Breast epithelium (tissue), 3 donors: ENCODE results near the gene NPIPA8.
"Not testable (repeated sequence)": the region's sequence is repeated elsewhere in the genome, so short reads cannot be mapped to it uniquely, and the experiment has no call there.

Experiments used
- POLR2A ChIP-seq: fragments of 450-650 bp; IDR thresholded peaks from one replicate; pipeline ENCODE4 v1.6.1; 2016; ENCODE audit warnings: antibody characterized with exemption, mild to moderate bottlenecking, moderate library complexity
- POLR2AphosphoS5 ChIP-seq, 3 donors: sonication (generic); formaldehyde crosslinking; IDR thresholded peaks; one replicate each; pipeline ENCODE4 v1.6.1; 2017; ENCODE audit warnings: antibody characterized with exemption in 3 of 3
- TF ChIP-seq, protein P1 (sequence below), 3 donors: fragments of 450-650 bp; IDR thresholded peaks; one replicate each; pipeline ENCODE4 v1.5.1; 2016 to 2017; ENCODE audit warnings: antibody characterized with exemption in 3 of 3, mild to moderate bottlenecking in 3 of 3, moderate library complexity in 3 of 3

- TF ChIP-seq, protein P1, sequence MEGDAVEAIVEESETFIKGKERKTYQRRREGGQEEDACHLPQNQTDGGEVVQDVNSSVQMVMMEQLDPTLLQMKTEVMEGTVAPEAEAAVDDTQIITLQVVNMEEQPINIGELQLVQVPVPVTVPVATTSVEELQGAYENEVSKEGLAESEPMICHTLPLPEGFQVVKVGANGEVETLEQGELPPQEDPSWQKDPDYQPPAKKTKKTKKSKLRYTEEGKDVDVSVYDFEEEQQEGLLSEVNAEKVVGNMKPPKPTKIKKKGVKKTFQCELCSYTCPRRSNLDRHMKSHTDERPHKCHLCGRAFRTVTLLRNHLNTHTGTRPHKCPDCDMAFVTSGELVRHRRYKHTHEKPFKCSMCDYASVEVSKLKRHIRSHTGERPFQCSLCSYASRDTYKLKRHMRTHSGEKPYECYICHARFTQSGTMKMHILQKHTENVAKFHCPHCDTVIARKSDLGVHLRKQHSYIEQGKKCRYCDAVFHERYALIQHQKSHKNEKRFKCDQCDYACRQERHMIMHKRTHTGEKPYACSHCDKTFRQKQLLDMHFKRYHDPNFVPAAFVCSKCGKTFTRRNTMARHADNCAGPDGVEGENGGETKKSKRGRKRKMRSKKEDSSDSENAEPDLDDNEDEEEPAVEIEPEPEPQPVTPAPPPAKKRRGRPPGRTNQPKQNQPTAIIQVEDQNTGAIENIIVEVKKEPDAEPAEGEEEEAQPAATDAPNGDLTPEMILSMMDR (IDR thresholded peaks at IDR 0.05) = not testable (repeated sequence)
- not testable (repeated sequence) for TF ChIP-seq POLR2A; POLR2AphosphoS5 (IDR thresholded peaks at IDR 0.05)
Measured at GRCh38 chr16:18296931-18297330, 39.6 kb downstream of the NPIPA8 start.
